Gastrocnemius medialis (tissue), 4 donors: Measurements from ENCODE around the gene LRMDA. TPM values are rescaled to one million over a fixed set of nuclear protein-coding genes. Genes with fewer than 3 reads are reported as not detected.

ENCODE experiments used
- ATAC-seq, 2 donors: fragments of 150-250 bp; one replicate each; pipeline ENCODE4 v1.9.1; 2016
- DNase-seq, 2 donors: peaks; one replicate each; pipeline ENCODE4 v3.0.0-alpha.2; 2019
- H3K27ac ChIP-seq, 4 donors: fragments of 200-600 bp; sonication (generic); 1 replicate in 1 of 4; 2 replicates in 3 of 4; pipeline ENCODE4 v1.5.1; 2016 to 2018; ENCODE audit warnings: mild to moderate bottlenecking in 2 of 4, moderate library complexity in 1 of 4
- H3K27me3 ChIP-seq, 3 donors: fragments of 200-600 bp; sonication (generic) in 2 of 3; 1 replicate in 1 of 3; 2 replicates in 2 of 3; pipeline versions ENCODE4 v1.5.1 to v1.6.0; 2016 to 2019; ENCODE audit warnings: mild to moderate bottlenecking in 1 of 3, moderate library complexity in 1 of 3
- H3K36me3 ChIP-seq, 2 donors: fragments of 200-600 bp; sonication (generic) in 1 of 2; one replicate each; pipeline ENCODE4 v1.5.1; 2017 to 2018
- H3K4me1 ChIP-seq, 2 donors: fragments of 200-600 bp; sonication (generic) in 1 of 2; one replicate each; pipeline ENCODE4 v1.5.1; 2016 to 2017; ENCODE audit warnings: mild to moderate bottlenecking in 2 of 2
- H3K4me3 ChIP-seq, 4 donors: fragments of 200-600 bp; sonication (generic) in 3 of 4; 1 replicate in 1 of 4; 2 replicates in 3 of 4; pipeline ENCODE4 v1.5.1; 2016 to 2019; ENCODE audit warnings: mild to moderate bottlenecking in 2 of 4
- H3K9me3 ChIP-seq, 3 donors: fragments of 200-600 bp; sonication (generic) in 2 of 3; 1 replicate in 1 of 3; 2 replicates in 2 of 3; pipeline ENCODE4 v1.5.1; 2016 to 2019
- POLR2A ChIP-seq, 2 donors: fragments of 450-650 bp; IDR thresholded peaks; one replicate each; pipeline ENCODE4 v1.6.1; 2017; ENCODE audit warnings: antibody characterized with exemption in 2 of 2, mild to moderate bottlenecking in 2 of 2, moderate library complexity in 2 of 2
- in situ Hi-C, 4 donors: fragments of 200-750 bp; cut with MboI; loops; one replicate each; pipeline versions ENCODE4 v1.15.0 to v1.8.0; 2017; ENCODE audit warnings: low sequenced_read_pairs in 4 of 4
- intact Hi-C: fragments of 100-400 bp; cut with DNase I; formaldehyde crosslinking; loops from one replicate; pipeline ENCODE4 v1.15.1; 2023; ENCODE audit warnings: low total_unique reads
- total RNA-seq, 4 donors: library from RNA; depleted of rRNA; stranded (reverse); fragments of >200 nt; gene quantifications; one replicate each; pipeline versions ENCODE4 v1.1.0 to v1.2.3, GENCODE V29; 2016
- TF ChIP-seq, protein P1 (sequence below), 5 experiments: fragments of 450-650 bp in 3 of 5; fragments of 200-600 bp in 2 of 5; sonication (generic) in 2 of 5; IDR thresholded peaks in 4 of 5; conservative IDR thresholded peaks in 1 of 5; 1 replicate in 4 of 5; 2 replicates in 1 of 5; pipeline ENCODE4 v1.5.1; 2016 to 2019; ENCODE audit warnings: antibody characterized with exemption in 5 of 5, mild to moderate bottlenecking in 3 of 5, moderate library complexity in 3 of 5

LRMDA gene
- total RNA-seq, 4 donors from 2014 or later = 0.80 to 4.5 (median 1.4) TPM

DNA sequence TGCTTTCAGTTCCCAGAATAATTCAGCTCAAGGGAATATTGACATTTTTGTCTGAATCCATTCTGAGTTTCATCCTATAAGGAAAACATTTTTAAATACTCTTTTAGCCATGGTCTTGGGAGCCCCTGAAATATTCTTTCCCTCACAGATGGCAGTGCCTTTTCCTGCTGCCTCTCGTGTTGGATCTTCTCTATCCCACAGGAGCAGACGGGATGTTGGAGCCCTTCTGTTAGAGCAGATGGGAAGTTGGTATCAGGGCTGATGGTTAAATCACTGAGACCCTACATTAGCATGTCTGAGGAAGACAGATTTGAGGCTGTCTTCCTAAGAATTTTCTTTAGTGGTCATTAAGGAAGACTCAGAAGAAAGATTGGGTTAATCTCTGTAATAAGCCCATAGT lies 737.8 kb downstream of the LRMDA start:
- ATAC-seq = no peak
- no peaks in the 10 kb centered on the region for H3K9me3 ChIP-seq
- DNase-seq = no peak
- no peaks in the 10 kb centered on the region for H3K27me3 ChIP-seq
- H3K4me1 ChIP-seq = no peaks in the 10 kb centered on the region
- H3K27ac ChIP-seq = no peak overlapping the region
- in situ Hi-C loops (no loop called here), intact Hi-C loops (no loop called here)
- no peaks in the 10 kb centered on the region for H3K36me3 ChIP-seq
- TF ChIP-seq, protein P1, sequence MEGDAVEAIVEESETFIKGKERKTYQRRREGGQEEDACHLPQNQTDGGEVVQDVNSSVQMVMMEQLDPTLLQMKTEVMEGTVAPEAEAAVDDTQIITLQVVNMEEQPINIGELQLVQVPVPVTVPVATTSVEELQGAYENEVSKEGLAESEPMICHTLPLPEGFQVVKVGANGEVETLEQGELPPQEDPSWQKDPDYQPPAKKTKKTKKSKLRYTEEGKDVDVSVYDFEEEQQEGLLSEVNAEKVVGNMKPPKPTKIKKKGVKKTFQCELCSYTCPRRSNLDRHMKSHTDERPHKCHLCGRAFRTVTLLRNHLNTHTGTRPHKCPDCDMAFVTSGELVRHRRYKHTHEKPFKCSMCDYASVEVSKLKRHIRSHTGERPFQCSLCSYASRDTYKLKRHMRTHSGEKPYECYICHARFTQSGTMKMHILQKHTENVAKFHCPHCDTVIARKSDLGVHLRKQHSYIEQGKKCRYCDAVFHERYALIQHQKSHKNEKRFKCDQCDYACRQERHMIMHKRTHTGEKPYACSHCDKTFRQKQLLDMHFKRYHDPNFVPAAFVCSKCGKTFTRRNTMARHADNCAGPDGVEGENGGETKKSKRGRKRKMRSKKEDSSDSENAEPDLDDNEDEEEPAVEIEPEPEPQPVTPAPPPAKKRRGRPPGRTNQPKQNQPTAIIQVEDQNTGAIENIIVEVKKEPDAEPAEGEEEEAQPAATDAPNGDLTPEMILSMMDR (IDR thresholded peaks at IDR 0.05 in 4 of 5, conservative IDR thresholded peaks at IDR 0.05 in 1 of 5) = no peak
- no peak for TF ChIP-seq POLR2A (IDR thresholded peaks at IDR 0.05)
- H3K4me3 ChIP-seq = no peak overlapping the region

DNA sequence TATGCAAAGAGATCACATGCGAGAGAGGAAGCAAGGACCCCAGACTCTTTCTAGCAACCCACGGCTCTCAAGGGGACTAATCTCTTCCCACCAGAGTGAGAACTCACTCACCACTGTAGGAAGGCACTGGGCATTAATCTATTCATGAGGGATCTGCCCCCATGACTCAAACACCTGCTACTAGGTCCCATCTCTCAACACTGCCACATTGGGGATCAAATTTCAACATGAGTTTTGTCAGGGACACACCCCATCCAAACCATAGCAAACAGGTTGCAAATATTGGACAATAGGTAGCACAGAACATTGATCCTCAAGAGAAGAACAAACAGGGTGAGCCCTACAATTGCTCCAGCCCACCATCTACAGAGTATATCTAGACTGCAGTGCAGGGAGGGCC lies 740.6 kb downstream of the LRMDA start:
- ATAC-seq (no peak), DNase-seq (no peak)
- H3K27ac ChIP-seq = no peak overlapping the region
- no peaks in the 10 kb centered on the region for H3K27me3 ChIP-seq
- no peak for TF ChIP-seq POLR2A (IDR thresholded peaks at IDR 0.05)
- TF ChIP-seq, protein P1 (IDR thresholded peaks at IDR 0.05 in 4 of 5, conservative IDR thresholded peaks at IDR 0.05 in 1 of 5) = no peak
- intact Hi-C loops = no loop called here
- in situ Hi-C loops = no loop called here
- H3K4me3 ChIP-seq = no peak overlapping the region
- H3K36me3 ChIP-seq = no peaks in the 10 kb centered on the region
- H3K4me1 ChIP-seq = no peaks in the 10 kb centered on the region
- H3K9me3 ChIP-seq = no peaks in the 10 kb centered on the region

DNA sequence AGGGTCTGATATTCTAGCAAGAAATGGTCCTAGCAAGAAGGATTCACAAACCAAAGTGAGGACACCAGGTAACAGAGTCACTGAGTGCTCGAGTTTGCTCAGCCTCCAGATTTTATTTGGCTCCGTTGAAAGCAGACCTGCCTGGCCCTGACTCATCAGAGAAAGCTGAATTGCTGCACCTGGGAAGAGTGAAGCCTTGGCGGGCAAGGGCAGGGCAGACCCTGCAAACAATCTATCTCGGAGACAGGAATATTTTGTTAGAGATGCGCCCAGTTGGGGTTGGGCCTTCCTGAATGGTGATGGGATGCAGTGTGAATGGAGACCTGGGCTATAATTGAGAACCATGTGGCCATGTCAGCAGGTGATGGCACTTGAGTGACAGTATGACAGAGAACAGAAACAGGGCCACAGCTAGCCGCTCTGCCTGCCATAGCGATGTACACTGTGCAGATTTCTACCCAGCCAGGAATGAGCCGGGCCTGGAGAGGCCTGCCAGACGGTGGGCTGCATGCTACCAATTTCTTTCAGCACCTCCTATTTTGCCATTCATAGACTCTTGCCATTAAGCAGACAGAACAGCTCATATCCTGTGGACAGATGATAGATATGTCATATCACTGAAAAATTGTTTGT lies 744.2 kb downstream of the LRMDA start:
- no peak for TF ChIP-seq POLR2A (IDR thresholded peaks at IDR 0.05)
- TF ChIP-seq, protein P1 (IDR thresholded peaks at IDR 0.05 in 4 of 5, conservative IDR thresholded peaks at IDR 0.05 in 1 of 5) = no peak
- H3K27ac ChIP-seq = no peak overlapping the region
- in situ Hi-C loops = no loop called here
- H3K27me3 ChIP-seq = no peaks in the 10 kb centered on the region
- intact Hi-C loops = no loop called here
- no peaks in the 10 kb centered on the region for H3K9me3 ChIP-seq
- no peak overlapping the region for H3K4me3 ChIP-seq
- no peaks in the 10 kb centered on the region for H3K36me3 ChIP-seq
- DNase-seq = no peak
- H3K4me1 ChIP-seq = no peaks in the 10 kb centered on the region
- ATAC-seq = no peak

DNA sequence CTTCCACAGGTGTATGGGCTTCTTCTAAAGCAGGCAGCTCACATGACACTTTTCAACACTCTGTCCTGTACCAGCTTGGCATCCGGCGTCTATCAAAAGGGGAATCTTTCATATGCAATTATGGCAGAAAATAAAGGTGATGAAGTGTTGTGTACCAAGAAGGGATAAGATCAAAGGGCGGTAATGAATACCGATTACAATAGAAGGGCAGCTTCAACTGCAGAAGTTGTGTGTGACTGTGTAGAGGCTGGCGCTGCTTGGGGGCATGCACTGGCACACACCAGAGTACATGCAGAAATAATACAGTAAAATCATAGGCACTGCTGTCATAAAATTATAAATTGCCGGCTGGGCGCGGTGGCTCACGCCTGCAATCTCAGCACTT lies 744.7 kb downstream of the LRMDA start:
- Histone ChIP-seq H3K36me3 (no peaks in the 10 kb centered on the region), H3K4me1 (no peaks in the 10 kb centered on the region), H3K27ac (no peak overlapping the region), H3K9me3 (no peaks in the 10 kb centered on the region), H3K4me3 (no peak overlapping the region), H3K27me3 (no peaks in the 10 kb centered on the region)
- no peak for ATAC-seq
- DNase-seq = no peak
- TF ChIP-seq POLR2A (IDR thresholded peaks at IDR 0.05) = no peak
- TF ChIP-seq, protein P1 (IDR thresholded peaks at IDR 0.05 in 4 of 5, conservative IDR thresholded peaks at IDR 0.05 in 1 of 5) = no peak
- intact Hi-C loops (no loop called here), in situ Hi-C loops (no loop called here)

DNA sequence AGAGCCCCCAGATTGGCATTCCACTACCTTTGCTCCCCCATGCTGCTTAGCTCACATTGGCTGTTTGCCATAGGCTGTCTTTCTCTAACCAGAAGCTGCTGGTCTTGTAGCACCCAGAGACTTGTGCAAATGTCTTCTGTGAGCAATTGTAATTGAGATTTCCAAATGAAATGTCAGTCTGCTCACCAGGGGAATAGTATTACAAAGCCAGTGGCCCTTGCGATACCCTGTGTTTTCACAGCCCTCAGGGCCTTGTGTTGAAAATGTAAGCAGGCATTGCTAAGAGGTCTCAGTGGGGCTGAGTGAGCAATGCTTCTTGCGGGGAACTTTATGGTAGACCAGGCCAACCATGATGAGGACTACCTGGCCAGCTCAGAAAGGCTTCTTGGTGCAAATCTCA lies 746.5 kb downstream of the LRMDA start:
- in situ Hi-C loops = no loop called here
- Histone ChIP-seq H3K36me3 (no peaks in the 10 kb centered on the region), H3K4me3 (no peak overlapping the region), H3K4me1 (no peaks in the 10 kb centered on the region), H3K9me3 (no peaks in the 10 kb centered on the region), H3K27ac (no peak overlapping the region), H3K27me3 (no peaks in the 10 kb centered on the region)
- intact Hi-C loops = no loop called here
- DNase-seq (no peak), ATAC-seq (no peak)
- no peak for TF ChIP-seq POLR2A (IDR thresholded peaks at IDR 0.05)
- TF ChIP-seq, protein P1 (IDR thresholded peaks at IDR 0.05 in 4 of 5, conservative IDR thresholded peaks at IDR 0.05 in 1 of 5) = no peak
